H9 (cell line): ENCODE data around the gene IFI27. TPM values are rescaled to one million over a fixed set of nuclear protein-coding genes. Genes with fewer than 3 reads are reported as not detected.

Source experiments
- DNase-seq: peaks from one replicate; pipeline ENCODE4 v3.0.0-alpha.2; 2017
- H2AFZ ChIP-seq: one replicate; pipeline ENCODE4 v1.6.1; 2013; ENCODE audit warnings: mild to moderate bottlenecking, low read length, control low read depth, moderate library complexity
- H2AK5ac ChIP-seq: 2 replicates; pipeline ENCODE4 v1.6.1; 2013; ENCODE audit warnings: low read length, control low read depth, mixed read lengths; ENCODE audit not compliant: insufficient read length
- H2BK120ac ChIP-seq: one replicate; pipeline ENCODE4 v1.6.1; 2013; ENCODE audit warnings: low read depth, mild to moderate bottlenecking, low read length, control low read depth, inconsistent platforms; ENCODE audit not compliant: poor library complexity, severe bottlenecking
- H2BK12ac ChIP-seq: 2 replicates; pipeline ENCODE4 v1.6.1; 2013; ENCODE audit warnings: low read length, control low read depth, mixed read lengths, low read depth; ENCODE audit not compliant: insufficient read length
- H2BK15ac ChIP-seq: 2 replicates; pipeline ENCODE4 v1.6.1; 2013; ENCODE audit warnings: low read depth, low read length, control low read depth
- H2BK20ac ChIP-seq: one replicate; pipeline ENCODE4 v1.6.1; 2013; ENCODE audit warnings: low read depth, mild to moderate bottlenecking, low read length, control low read depth, inconsistent platforms; ENCODE audit not compliant: poor library complexity, severe bottlenecking
- H2BK5ac ChIP-seq: 2 replicates; pipeline ENCODE4 v1.6.1; 2013; ENCODE audit warnings: low read length, control low read depth, mixed read lengths; ENCODE audit not compliant: insufficient read length
- H3K14ac ChIP-seq: 2 replicates; pipeline ENCODE4 v1.6.1; 2013; ENCODE audit warnings: low read length, control low read depth; ENCODE audit not compliant: insufficient read depth
- H3K18ac ChIP-seq: 2 replicates; pipeline ENCODE4 v1.6.1; 2013; ENCODE audit warnings: low read depth, mild to moderate bottlenecking, mixed read lengths, low read length, control low read depth; ENCODE audit not compliant: insufficient read length
- H3K23ac ChIP-seq: 2 replicates; pipeline ENCODE4 v1.6.1; 2013; ENCODE audit warnings: low read length, control low read depth, mixed read lengths, low read depth; ENCODE audit not compliant: insufficient read length
- H3K23me2 ChIP-seq: 2 replicates; pipeline ENCODE4 v1.6.1; 2013; ENCODE audit warnings: low read depth, mild to moderate bottlenecking, mixed read lengths, low read length, control low read depth; ENCODE audit not compliant: insufficient read length, poor library complexity, severe bottlenecking
- H3K27ac ChIP-seq: 2 replicates; pipeline ENCODE4 v1.5.1; 2013; ENCODE audit warnings: low read length, control low read depth, mixed read lengths, low read depth; ENCODE audit not compliant: insufficient read length
- H3K27me3 ChIP-seq: 2 replicates; pipeline ENCODE4 v1.6.1; 2013; ENCODE audit warnings: low read length, control low read depth, inconsistent platforms; ENCODE audit not compliant: insufficient read depth
- H3K4ac ChIP-seq: 2 replicates; pipeline ENCODE4 v1.6.1; 2013; ENCODE audit warnings: low read depth, mild to moderate bottlenecking, control low read depth, inconsistent platforms, low read length, moderate library complexity
- H3K4me1 ChIP-seq: 2 replicates; pipeline ENCODE4 v1.6.1; 2013; ENCODE audit warnings: low read length, control low read depth, inconsistent platforms; ENCODE audit not compliant: insufficient read depth
- H3K4me2 ChIP-seq: 2 replicates; pipeline ENCODE4 v1.6.1; 2013; ENCODE audit warnings: low read length, control low read depth, mixed read lengths; ENCODE audit not compliant: insufficient read length, insufficient read depth
- H3K56ac ChIP-seq: 2 replicates; pipeline ENCODE4 v1.6.1; 2013; ENCODE audit warnings: low read depth, mild to moderate bottlenecking, mixed read lengths, low read length, control low read depth; ENCODE audit not compliant: insufficient read length
- H3K79me1 ChIP-seq: 2 replicates; pipeline ENCODE4 v1.6.1; 2013; ENCODE audit warnings: low read depth, mild to moderate bottlenecking, moderate library complexity, low read length, control low read depth, inconsistent platforms; ENCODE audit not compliant: insufficient read depth, poor library complexity, severe bottlenecking
- H3K79me2 ChIP-seq: 2 replicates; pipeline ENCODE4 v1.6.1; 2013; ENCODE audit warnings: low read length, control low read depth, inconsistent platforms; ENCODE audit not compliant: insufficient read depth
- H3K9ac ChIP-seq: 2 replicates; pipeline ENCODE4 v1.6.1; 2013; ENCODE audit warnings: low read length, control low read depth, mixed read lengths; ENCODE audit not compliant: insufficient read length; ENCODE audit errors: extremely low read depth
- H3K9me3 ChIP-seq: one replicate; pipeline ENCODE4 v1.6.1; 2013; ENCODE audit warnings: low read depth, low read length, inconsistent platforms; ENCODE audit not compliant: control insufficient read depth
- H3T11ph ChIP-seq: one replicate; pipeline ENCODE4 v1.6.1; 2013; ENCODE audit warnings: mild to moderate bottlenecking, low read length, control low read depth, inconsistent platforms
- H4K20me1 ChIP-seq: one replicate; pipeline ENCODE4 v1.6.1; 2013; ENCODE audit not compliant: control insufficient read depth, insufficient read length, insufficient read depth
- H4K5ac ChIP-seq: 2 replicates; pipeline ENCODE4 v1.6.1; 2013; ENCODE audit warnings: low read depth, mild to moderate bottlenecking, mixed read lengths, low read length, control low read depth; ENCODE audit not compliant: insufficient read length
- H4K8ac ChIP-seq: replicated peaks from 2 replicates; pipeline ENCODE4 v1.6.1; 2013; ENCODE audit warnings: low read length, control low read depth, mixed read lengths, low read depth; ENCODE audit not compliant: insufficient read length
- H4K91ac ChIP-seq: 2 replicates; pipeline ENCODE4 v1.6.1; 2013; ENCODE audit warnings: low read depth, mild to moderate bottlenecking, moderate library complexity, mixed read lengths, low read length, control low read depth; ENCODE audit not compliant: insufficient read length
- H3K27ac Mint-ChIP-seq, 3 experiments: 2 replicates in 2 of 3; 3 replicates in 1 of 3; pipeline ENCODE4 v1.8.0; 2020 to 2021; ENCODE audit warnings: mixed read lengths in 3 of 3, mild to moderate bottlenecking in 1 of 3, moderate library complexity in 1 of 3
- H3K27me3 Mint-ChIP-seq: 2 replicates; pipeline ENCODE4 v1.8.0; 2021; ENCODE audit warnings: low read depth, mild to moderate bottlenecking, moderate library complexity, mixed read lengths
- H3K36me3 Mint-ChIP-seq, 3 experiments: 2 replicates in 2 of 3; 3 replicates in 1 of 3; pipeline ENCODE4 v1.8.0; 2020 to 2021; ENCODE audit warnings: low read depth in 3 of 3, mixed read lengths in 3 of 3; ENCODE audit not compliant: insufficient read depth in 1 of 3
- H3K4me1 Mint-ChIP-seq, 2 experiments: 2 replicates each; pipeline ENCODE4 v1.8.0; 2020; ENCODE audit warnings: mixed read lengths in 2 of 2
- H3K4me3 Mint-ChIP-seq, 2 experiments: 2 replicates in 1 of 2; 3 replicates in 1 of 2; pipeline ENCODE4 v1.8.0; 2020 to 2021; ENCODE audit warnings: mild to moderate bottlenecking in 2 of 2, mixed read lengths in 2 of 2, moderate library complexity in 1 of 2
- H3K9me3 Mint-ChIP-seq, 2 experiments: 2 replicates in 1 of 2; 3 replicates in 1 of 2; pipeline ENCODE4 v1.8.0; 2020; ENCODE audit warnings: mild to moderate bottlenecking in 2 of 2, mixed read lengths in 2 of 2, moderate library complexity in 1 of 2
- CTCF ChIP-seq: fragments of 200-600 bp; sonication (generic); conservative IDR thresholded peaks from 3 replicates; pipeline ENCODE4 v1.8.0; 2021; ENCODE audit warnings: antibody characterized with exemption, mild to moderate bottlenecking
- WGBS: extraction: QIAGEN DNeasy Blood & Tissue Kit; methylation state at CpG from one replicate; pipeline ENCODE4 v1.1.7; 2013; ENCODE audit warnings: missing lambda C conversion rate, low lambda C conversion rate, mixed read lengths; ENCODE audit not compliant: insufficient read length; ENCODE audit errors: extremely low coverage; 5-methylcytosine and 5-hydroxymethylcytosine counted together
- total RNA-seq: library from RNA; stranded (reverse); gene quantifications from 2 replicates; pipeline ENCODE4 v1.2.1, GENCODE V29; 2021

The IFI27 gene
- total RNA-seq, 1 experiment from 2014 or later, result 1.7 TPM

GRCh38 chr14:94112513-94113063 lies 2.1 kb downstream of the IFI27 start:
- Mint-ChIP-seq H3K27ac (0 out of 7 replicates have a peak overlapping the region, but pooled peaks of 1 of the 3 experiments have one; percentile 10), H3K36me3 (no peaks in the 10 kb centered on the region; a peak in 1 of 7 replicates), H3K27me3 (peaks cover 6% of the 10 kb centered on the region), H3K4me3 (no peak overlapping the region), H3K4me1 (peaks cover 16 to 20% of the 10 kb centered on the region in 2 experiments), H3K9me3 (no peaks in the 10 kb centered on the region)
- H2AK5ac ChIP-seq, result no peak overlapping the region
- no peaks in the 10 kb centered on the region for H3K79me2 ChIP-seq
- H2BK15ac ChIP-seq, result no peak overlapping the region
- no peak overlapping the region for H3K4ac ChIP-seq
- H3K14ac ChIP-seq, result no peak overlapping the region
- WGBS, result no CpG with 5 or more reads among the region's 6 CpGs
- no peak overlapping the region for H4K91ac ChIP-seq
- no peak overlapping the region for H4K5ac ChIP-seq
- no peak overlapping the region for H2BK120ac ChIP-seq
- no peaks in the 10 kb centered on the region for H3K79me1 ChIP-seq
- H3K4me2 ChIP-seq, result no peak overlapping the region
- H2BK20ac ChIP-seq, result no peak overlapping the region
- H3K9me3 ChIP-seq, result no peaks in the 10 kb centered on the region
- no peaks in the 10 kb centered on the region for H3K4me1 ChIP-seq
- no peak overlapping the region for H3K56ac ChIP-seq
- H3K23me2 ChIP-seq, result no peaks in the 10 kb centered on the region
- no peak overlapping the region for H3K23ac ChIP-seq
- H3K27me3 ChIP-seq, result no peaks in the 10 kb centered on the region
- H2AFZ ChIP-seq, result no peak overlapping the region
- no peak overlapping the region for H3T11ph ChIP-seq
- no peak overlapping the region for H2BK5ac ChIP-seq
- no peak for TF ChIP-seq CTCF
- peak; percentile 8 for DNase-seq
- no peak overlapping the region for H3K27ac ChIP-seq
- no peak overlapping the region for H3K9ac ChIP-seq
- no peaks in the 10 kb centered on the region for H4K20me1 ChIP-seq
- H3K18ac ChIP-seq, result no peak overlapping the region
- H2BK12ac ChIP-seq, result no peak overlapping the region
- no peak overlapping the region for H4K8ac ChIP-seq
